Fibroblast of lung (primary cell): ENCODE results near the gene ASTN2. TPM values are rescaled to one million over a fixed set of nuclear protein-coding genes. Genes with fewer than 3 reads are reported as not detected.
"Not testable (repeated sequence)": the region's sequence is repeated elsewhere in the genome, so short reads cannot be mapped to it uniquely, and the experiment has no call there.

Experiments used
- DNase-seq, 2 donors: peaks; one replicate each; pipeline versions ENCODE4 v3.0.0 to v3.0.0-alpha.2; 2010; ENCODE audit warnings: low read depth in 2 of 2
- H2AFZ ChIP-seq: 2 replicates; pipeline ENCODE4 v1.5.1; 2012; ENCODE audit warnings: low read length, control low read depth, inconsistent platforms
- H3K27ac ChIP-seq: 2 replicates; pipeline ENCODE4 v1.5.1; 2011; ENCODE audit warnings: low read length, control low read depth; ENCODE audit not compliant: insufficient read depth
- H3K27me3 ChIP-seq: 2 replicates; pipeline ENCODE4 v1.5.1; 2011; ENCODE audit warnings: mild to moderate bottlenecking, low read length; ENCODE audit not compliant: control insufficient read depth, insufficient read depth
- H3K36me3 ChIP-seq: 2 replicates; pipeline ENCODE4 v1.5.1; 2011; ENCODE audit warnings: low read length; ENCODE audit not compliant: control insufficient read depth, insufficient read depth
- H3K4me1 ChIP-seq: 2 replicates; pipeline ENCODE4 v1.5.1; 2011; ENCODE audit warnings: low read length; ENCODE audit not compliant: control insufficient read depth, insufficient read depth; ENCODE audit errors: extremely low read depth
- H3K4me2 ChIP-seq: 2 replicates; pipeline ENCODE4 v1.5.1; 2011; ENCODE audit warnings: low read length, control low read depth; ENCODE audit not compliant: insufficient read depth; ENCODE audit errors: extremely low read depth
- H3K4me3 ChIP-seq, 4 experiments: fragments of 200-600 bp in 1 of 4; sonication (generic) in 1 of 4; replicated peaks in 1 of 4; 2 replicates each; pipeline ENCODE4 v1.5.1; 2011 to 2016; ENCODE audit warnings: low read length in 4 of 4, low read depth in 3 of 4, mild to moderate bottlenecking in 3 of 4, control low read depth in 2 of 4, inconsistent platforms in 1 of 4, mixed read lengths in 1 of 4; ENCODE audit not compliant: insufficient read depth in 1 of 4; ENCODE audit errors: control extremely low read depth in 1 of 4
- H3K79me2 ChIP-seq: 2 replicates; pipeline ENCODE4 v1.5.1; 2012; ENCODE audit warnings: mild to moderate bottlenecking, low read length, inconsistent platforms; ENCODE audit not compliant: control insufficient read depth, insufficient read depth
- H3K9ac ChIP-seq: 2 replicates; pipeline ENCODE4 v1.5.1; 2011; ENCODE audit warnings: mild to moderate bottlenecking, low read length, control low read depth; ENCODE audit not compliant: insufficient read depth
- H3K9me3 ChIP-seq: 2 replicates; pipeline ENCODE4 v1.5.1; 2012; ENCODE audit warnings: low read depth, low read length; ENCODE audit not compliant: control insufficient read depth, insufficient read depth
- H4K20me1 ChIP-seq: 2 replicates; pipeline ENCODE4 v1.5.1; 2011; ENCODE audit warnings: low read length; ENCODE audit not compliant: control insufficient read depth, insufficient read depth; ENCODE audit errors: extremely low read depth
- CTCF ChIP-seq, 2 donors: IDR thresholded peaks in 1 of 2; conservative IDR thresholded peaks in 1 of 2; 1 replicate in 1 of 2; 2 replicates in 1 of 2; pipeline ENCODE4 v1.5.1; 2011 to 2012; ENCODE audit warnings: low read length in 2 of 2, control low read depth in 1 of 2, inconsistent platforms in 1 of 2, low read depth in 1 of 2, mild to moderate bottlenecking in 1 of 2
- EZH2 ChIP-seq: IDR thresholded peaks from 2 replicates; pipeline ENCODE4 v1.5.1; 2012; ENCODE audit warnings: low read length, control low read depth, mild to moderate bottlenecking; ENCODE audit errors: missing control alignments
- polyA plus RNA-seq, 2 donors: library from polyadenylated mRNA; depleted of rRNA in 1 of 2; stranded (reverse) in 1 of 2; unstranded in 1 of 2; fragments of >200 nt; gene quantifications; 2 replicates each; pipeline ENCODE4 v1.2.1, GENCODE V29; 2011 to 2012; ENCODE audit warnings: missing spikeins in 1 of 2
- total RNA-seq: library from RNA; depleted of rRNA; stranded (reverse); fragments of >200 nt; gene quantifications from 2 replicates; pipeline ENCODE4 v1.2.1, GENCODE V29; 2014

The ASTN2 gene
- total and polyA plus RNA-seq, 2 donors (not counting 1 experiment from before 2014, with no cell fraction given) = 2.2 to 19.2 TPM

GRCh38 chr9:116897201-116897600, 517.7 kb downstream of the ASTN2 start:
- Histone ChIP-seq H3K4me1 (no peaks in the 10 kb centered on the region), H3K79me2 (no peaks in the 10 kb centered on the region), H3K4me2 (no peak overlapping the region), H3K4me3 (no peak overlapping the region), H3K36me3 (no peaks in the 10 kb centered on the region), H3K9ac (no peak overlapping the region), H2AFZ (no peak overlapping the region), H3K27me3 (no peaks in the 10 kb centered on the region), H3K9me3 (no peaks in the 10 kb centered on the region), H4K20me1 (no peaks in the 10 kb centered on the region), H3K27ac (no peak overlapping the region)
- no peak for DNase-seq
- TF ChIP-seq CTCF (conservative IDR thresholded peaks at IDR 0.05 in 1 of 2, IDR thresholded peaks at IDR 0.05 in 1 of 2; ENCODE audit: low read depth in 1 of 2, low read length in 2 of 2) (no peak), EZH2 (no peak)

GRCh38 chr9:116895961-116896360, 518.9 kb downstream of the ASTN2 start:
- Histone ChIP-seq H3K4me2 (no peak overlapping the region), H3K9ac (no peak overlapping the region), H3K36me3 (no peaks in the 10 kb centered on the region), H4K20me1 (no peaks in the 10 kb centered on the region), H3K79me2 (no peaks in the 10 kb centered on the region), H3K9me3 (no peaks in the 10 kb centered on the region), H3K4me3 (no peak overlapping the region), H3K27ac (no peak overlapping the region), H2AFZ (no peak overlapping the region), H3K4me1 (no peaks in the 10 kb centered on the region), H3K27me3 (no peaks in the 10 kb centered on the region)
- no peak for DNase-seq
- no peak for TF ChIP-seq CTCF (conservative IDR thresholded peaks at IDR 0.05 in 1 of 2, IDR thresholded peaks at IDR 0.05 in 1 of 2; ENCODE audit: low read depth in 1 of 2, low read length in 2 of 2)
- TF ChIP-seq EZH2 = no peak

GRCh38 chr9:116891424-116891823, 523.4 kb downstream of the ASTN2 start:
- Histone ChIP-seq H3K4me1 (no peaks in the 10 kb centered on the region), H3K4me3 (no peak overlapping the region), H3K9me3 (no peaks in the 10 kb centered on the region), H3K27ac (no peak overlapping the region), H3K27me3 (no peaks in the 10 kb centered on the region), H3K9ac (no peak overlapping the region), H3K36me3 (no peaks in the 10 kb centered on the region), H3K4me2 (no peak overlapping the region), H2AFZ (no peak overlapping the region), H3K79me2 (no peaks in the 10 kb centered on the region), H4K20me1 (no peaks in the 10 kb centered on the region)
- no peak for DNase-seq
- TF ChIP-seq EZH2 (no peak), CTCF (conservative IDR thresholded peaks at IDR 0.05 in 1 of 2, IDR thresholded peaks at IDR 0.05 in 1 of 2; ENCODE audit: low read depth in 1 of 2, low read length in 2 of 2) (no peak)

GRCh38 chr9:116888476-116888875, 526.4 kb downstream of the ASTN2 start:
- not testable (repeated sequence) for DNase-seq, H4K20me1 ChIP-seq

More at GRCh38 chr9:116888476-116888875, 526.4 kb downstream of the ASTN2 start:
- H3K9ac ChIP-seq, H3K36me3 ChIP-seq, H3K4me2 ChIP-seq, H3K27ac ChIP-seq, H3K4me1 ChIP-seq, H3K27me3 ChIP-seq, H3K4me3 ChIP-seq, H3K79me2 ChIP-seq, H2AFZ ChIP-seq, H3K9me3 ChIP-seq: not testable (repeated sequence)
